Activated T-helper 1 cell treated with anti-CD3 and anti-CD28 coated beads, Interleukin-2, amount 50 U/mL, for 16 hours (primary cell): ENCODE data around the gene PRR23E.

Experiments used
- DNase-seq, 2 donors: peaks; one replicate each; pipeline ENCODE4 v3.0.0-alpha.2; 2020; ENCODE audit warnings: low read depth in 1 of 2, low spot score in 1 of 2

Gene PRR23E

DNA sequence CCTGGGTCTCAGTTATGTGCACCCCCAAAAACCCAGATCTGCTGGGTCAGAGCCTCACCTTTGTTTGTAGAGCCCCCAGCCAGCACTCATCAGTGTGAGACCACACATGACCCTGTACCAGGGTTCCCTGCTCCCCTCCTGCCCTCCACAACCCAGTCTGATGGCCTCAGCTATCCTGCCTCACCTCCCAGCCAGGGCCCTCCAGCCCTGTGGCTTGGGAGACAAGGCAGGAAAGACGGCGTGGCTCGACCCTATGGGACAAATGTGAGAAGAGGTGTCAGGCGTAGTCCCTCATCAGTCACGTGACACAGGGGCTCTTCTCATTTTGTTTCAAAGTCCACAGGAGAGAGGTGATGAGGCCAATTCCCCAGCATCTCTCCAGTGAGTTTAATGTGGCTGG, 28.3 kb upstream of the PRR23E start:
- no peak for DNase-seq

DNA sequence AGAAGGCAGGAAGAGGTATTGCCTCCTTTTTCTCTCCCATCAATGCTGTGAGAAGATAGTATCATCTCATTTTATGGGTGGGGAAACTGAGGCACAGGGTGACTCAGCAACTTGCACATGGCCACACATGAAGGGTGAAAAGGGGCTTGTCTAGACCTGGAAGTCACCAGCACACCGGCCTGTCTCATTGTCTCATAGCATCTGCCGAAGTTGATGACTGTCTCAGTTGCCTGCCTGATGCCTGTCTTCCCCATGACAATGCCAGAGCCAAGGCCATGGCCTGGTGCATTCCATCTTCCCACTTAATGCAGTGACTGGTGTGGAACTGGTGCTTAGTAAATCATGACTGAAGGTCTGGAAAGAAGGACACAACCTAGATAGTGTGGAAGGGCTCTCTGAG, 27.9 kb upstream of the PRR23E start:
- no peak for DNase-seq

DNA sequence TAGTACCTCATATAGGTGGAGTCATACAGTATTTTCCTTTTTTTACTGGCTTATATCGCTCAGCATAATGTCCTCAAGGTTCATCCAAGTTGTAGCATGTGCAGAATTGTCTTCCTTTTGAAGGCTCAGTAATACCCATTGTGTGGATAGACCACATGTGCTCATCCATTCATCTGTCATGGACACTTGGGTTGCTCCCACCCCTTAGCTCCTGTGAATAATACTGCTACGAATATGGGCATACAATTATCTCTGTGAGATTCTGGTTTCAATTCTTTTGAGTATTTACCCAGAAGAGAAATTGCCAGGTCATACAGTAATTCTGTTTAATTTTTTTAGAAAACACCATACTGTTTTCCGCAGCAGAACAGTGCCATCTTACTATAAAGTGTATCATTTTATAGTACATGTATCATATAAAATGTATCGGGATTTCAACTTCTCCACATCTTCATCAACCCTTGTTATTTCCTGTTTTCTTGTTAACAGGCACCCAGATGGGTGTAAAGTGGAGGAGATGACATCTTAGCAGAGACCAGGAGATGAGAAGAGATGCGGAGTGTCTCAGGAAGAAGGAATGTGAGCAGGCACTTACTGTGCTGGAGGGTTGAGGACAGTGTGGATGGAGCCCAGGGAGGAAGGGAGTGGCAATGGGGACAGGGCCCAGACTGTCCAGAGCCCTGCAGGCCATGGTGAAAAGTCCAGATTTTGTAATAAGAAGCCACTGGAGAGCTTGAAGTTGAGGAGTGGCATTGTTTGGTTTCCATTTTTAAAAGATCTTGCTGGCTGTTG, 27.0 kb upstream of the PRR23E start:
- DNase-seq, result no peak

DNA sequence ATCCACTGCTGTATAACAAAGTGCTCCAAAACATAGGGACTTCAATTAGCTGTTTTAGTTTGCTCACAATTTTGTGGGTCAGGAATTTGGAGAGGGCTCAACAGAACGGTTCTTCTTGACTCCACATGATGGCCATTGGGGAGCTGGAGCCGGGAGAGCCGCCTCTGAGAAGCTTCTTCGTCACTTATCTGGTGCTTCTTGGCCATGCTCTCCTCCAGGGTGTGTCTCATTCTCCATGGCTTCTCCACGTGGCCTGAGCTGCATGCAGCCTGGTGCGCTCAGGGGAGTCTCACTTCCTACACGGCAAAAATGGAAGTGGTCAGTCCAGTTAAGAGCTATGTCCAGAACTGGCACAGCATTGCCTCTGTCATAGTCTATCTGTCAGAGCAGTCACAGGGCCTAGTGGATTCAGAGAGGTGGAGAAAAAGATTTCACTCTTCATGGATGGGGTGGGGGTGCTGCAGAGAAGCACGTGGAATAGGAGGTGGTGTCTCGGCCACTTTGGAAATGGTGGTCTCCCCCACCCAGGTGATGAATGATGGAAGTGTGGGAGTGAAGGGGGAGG, 26.3 kb upstream of the PRR23E start:
- DNase-seq, result no peak

DNA sequence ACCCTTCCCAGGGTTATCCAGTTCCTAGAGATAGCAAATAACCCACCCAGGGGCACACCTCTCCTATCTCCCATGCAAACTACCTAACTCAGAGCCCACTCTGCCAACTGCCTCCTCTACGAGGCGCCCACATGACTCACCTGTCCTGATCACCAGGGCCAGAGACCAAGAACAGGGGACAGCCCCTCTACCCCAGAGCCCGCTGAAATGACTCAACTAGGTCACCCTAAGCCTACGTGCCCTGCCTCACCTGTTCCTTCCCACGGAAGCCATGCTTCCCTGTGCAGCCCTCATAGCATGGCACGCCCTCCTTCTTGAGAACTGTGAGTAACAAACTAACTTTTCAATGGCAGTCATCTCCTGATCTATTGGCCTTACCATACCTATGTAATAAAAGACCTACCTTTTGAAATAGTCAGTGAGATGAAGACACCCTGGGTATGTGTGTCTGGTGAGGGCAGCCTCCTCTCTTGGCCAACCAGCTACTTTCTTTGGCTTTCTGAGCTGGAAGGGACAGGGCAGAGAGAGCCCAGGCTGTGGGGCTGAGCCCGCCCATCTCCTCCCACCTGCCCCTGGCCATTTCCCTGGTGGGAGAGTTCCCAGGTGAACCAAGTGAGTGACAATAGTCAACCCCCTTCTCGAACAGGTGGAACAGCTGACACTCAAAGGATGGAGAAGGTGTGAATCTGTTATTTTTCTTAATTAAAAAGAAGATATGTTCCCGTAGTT, 25.5 kb upstream of the PRR23E start:
- no peak for DNase-seq

DNA sequence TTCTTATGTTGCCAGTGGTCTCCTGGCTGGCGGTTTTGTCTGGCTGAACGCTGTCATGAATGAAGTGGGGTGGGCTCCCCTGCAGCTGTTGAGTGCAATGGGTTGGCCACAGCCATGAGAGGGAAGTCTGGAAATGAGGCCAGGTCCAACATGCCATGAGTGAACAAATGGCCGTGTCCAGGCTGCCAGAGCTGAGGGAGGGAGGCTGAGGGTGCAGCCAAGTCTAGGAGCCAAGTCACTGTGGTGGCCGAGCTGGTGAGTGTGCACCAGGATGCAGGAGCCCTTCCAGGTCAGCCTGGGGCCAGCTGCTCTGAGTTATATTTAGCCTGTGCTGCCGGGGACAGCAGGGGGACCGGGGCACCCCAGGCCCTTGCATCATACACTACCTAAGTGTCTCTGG, 24.7 kb upstream of the PRR23E start:
- DNase-seq, result no peak

DNA sequence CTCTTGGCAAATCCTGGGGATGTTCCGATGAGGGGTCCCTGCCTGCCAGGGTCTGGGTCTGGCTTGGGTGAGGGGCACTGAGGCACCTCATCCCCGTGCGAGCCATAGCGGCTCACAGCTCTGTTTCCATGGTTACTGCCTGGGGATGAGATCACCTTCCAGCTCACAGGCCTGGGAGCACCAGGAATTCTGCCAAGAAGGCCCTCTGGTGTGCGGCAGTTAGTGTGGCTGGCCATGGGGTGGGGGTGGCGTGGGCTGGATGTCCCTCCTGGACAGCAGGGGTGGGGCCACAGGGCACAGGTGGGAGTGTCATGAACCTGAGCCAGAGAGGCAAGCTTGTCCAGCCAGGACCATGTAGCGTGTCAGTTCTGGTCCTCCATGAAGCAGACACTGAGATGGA, 22.1 kb upstream of the PRR23E start:
- no peak for DNase-seq

DNA sequence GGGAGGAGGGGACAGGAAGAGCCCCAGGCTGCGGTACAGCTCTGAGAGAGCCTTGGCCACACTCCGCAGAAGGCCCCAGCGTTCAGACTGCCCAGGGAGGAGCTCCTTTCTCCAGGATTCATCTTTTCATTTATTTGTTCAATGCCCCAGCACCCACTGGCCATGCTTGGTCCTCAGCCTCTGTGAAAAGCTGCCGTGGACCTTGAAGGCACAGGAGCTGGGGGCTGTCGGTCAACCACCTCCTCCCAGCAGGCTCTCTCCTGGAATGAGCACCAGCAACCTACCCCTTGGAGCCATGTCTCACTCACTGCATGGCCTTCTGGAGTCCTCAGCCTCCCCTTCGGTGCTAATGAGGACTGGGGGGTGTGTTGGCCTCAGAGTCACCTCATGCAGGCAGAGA, 21.6 kb upstream of the PRR23E start:
- DNase-seq, result no peak

DNA sequence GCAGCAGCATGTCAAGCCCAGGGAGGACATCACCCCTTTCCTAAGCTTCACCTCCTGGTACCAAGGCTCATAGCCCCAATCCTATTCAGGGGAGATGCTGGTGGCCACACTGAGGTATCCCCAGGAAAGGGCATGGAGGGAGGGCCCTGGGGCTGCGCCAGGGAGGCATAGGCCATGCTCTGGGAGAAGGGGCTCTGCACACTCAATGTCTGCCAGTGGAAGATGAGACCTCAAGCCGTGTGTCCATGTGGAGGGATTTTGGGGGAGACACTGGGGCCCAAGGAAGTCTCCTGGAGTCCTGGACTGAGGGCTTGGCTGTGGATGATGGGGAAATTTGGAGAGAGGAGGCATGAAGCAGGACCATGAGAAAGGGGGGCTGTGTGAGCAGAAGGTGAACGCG, 21.2 kb upstream of the PRR23E start:
- DNase-seq, result no peak

DNA sequence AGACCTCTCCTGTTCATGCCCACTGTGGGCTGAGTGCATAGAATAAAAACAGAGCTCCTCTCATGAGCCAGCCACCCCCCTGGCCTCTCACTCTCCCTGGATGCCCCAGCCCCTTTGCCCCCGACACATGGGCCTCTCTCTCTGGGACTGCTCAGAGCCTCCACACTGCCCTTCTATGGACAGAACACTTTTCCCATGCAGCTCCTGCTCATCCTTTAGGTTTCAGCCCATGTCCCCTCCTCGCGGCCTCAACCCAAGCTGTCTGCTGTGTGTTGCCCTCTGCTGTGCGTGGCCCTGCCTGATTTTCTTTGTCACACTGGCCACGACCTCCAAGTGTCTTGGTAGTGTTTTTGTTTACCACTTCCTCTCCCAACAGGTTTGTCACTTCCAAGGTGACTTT, 20.7 kb upstream of the PRR23E start:
- no peak for DNase-seq

DNA sequence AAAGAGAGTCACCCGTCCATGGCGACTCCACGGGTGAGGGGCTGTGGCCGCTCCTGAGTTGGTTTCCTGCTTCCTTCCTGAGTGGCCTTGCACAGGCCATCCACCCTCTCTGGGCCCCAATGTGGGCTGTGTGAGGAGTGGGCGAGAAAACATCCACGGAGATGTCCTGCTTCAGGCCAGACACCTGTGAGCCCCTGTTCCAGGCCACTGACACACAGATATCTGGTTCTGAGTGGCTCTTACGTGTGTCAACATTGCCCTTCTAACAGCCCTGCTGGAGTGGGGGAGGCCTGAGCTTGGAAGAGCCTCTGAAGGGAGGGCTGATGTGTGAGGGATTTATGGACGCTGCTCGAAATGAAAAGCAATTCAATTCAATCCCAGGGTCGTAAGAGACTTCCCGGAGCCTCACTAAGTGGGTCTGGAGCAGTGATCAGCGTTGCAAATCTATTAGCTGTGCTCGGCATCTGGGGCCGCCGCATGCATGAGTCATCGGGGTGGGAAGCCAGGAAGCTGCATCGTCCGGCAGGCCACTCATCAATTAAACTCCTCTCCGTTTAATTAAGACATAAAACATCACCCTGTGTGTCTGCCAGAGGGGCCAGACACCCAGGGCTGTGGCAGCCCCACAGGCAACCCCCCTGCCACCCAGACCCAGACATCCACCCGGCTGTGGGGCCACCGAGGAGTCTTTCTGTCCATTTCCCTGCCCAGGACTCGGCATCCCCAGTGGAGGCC, 20.0 kb upstream of the PRR23E start:
- no peak for DNase-seq

DNA sequence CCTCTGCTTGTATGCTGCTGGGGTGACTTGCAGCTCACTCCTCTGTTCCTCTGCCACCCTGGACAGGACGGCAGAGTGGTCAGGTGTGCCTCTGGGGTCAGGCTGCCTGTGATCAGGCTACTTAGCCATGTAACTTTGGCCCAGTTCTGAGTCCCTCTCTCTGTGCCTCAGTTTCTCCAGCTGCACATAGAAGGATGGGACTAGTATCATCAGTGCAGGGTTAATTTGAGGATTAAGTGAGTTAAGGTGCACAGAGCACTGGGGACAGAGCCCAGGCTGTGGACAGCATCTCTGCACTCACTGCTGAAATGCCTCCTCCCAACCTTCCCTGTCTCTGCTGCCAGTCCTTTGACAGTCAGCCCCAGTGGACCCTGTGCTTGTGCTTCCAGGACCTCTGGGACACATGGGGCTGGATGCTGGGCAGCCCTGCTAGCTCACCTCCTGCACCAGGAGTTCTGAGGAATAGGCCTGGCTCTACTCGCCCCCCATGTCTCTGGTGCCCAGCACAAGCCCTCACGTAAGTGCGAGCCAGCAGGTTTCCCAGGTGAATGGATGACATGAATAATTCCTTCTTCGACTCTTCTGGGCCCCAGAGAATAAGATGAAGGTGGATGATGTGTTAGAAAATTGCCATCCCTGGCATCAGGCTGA, 19.3 kb upstream of the PRR23E start:
- DNase-seq, result no peak

DNA sequence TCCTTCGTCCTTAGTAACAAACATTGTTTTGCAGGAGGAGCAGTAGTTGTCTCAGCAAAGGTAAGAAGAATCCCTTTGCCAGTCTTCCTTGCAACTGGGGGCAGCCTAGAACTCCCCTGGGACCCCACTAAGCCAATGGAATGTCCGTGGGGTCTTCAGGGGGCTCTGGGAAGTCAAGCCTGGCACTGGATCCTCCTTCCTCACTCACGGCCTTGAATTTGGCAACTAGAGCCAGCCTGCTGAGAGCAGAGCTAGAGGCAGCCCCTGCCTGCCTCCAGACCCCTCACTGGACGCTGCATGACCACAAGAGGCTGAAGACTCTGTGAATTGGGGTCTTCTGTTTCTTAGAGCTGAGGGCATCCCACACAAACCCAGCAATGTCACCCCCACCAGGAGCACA, 18.6 kb upstream of the PRR23E start:
- no peak for DNase-seq

DNA sequence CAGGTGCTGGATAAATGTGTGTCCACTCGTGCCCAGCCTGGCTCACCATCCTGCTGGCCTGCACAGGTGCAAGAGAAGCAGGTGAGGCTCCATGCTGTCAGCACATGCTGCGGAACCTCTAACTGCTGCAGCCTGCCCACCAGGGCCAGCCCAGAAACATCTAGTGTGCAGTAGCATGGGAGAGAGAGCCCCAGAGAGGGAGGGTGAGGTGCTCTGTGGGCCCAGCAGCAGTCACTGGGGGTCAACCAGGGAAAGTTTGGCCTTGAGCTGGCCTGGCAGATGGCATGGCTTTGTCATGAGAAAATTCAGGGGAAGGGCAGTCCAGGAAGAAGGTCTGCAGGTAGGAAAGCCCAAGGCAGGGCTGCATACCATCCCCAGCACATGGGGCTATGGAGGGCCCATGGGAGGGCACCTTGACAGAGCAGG, 18.2 kb upstream of the PRR23E start:
- DNase-seq, result no peak

DNA sequence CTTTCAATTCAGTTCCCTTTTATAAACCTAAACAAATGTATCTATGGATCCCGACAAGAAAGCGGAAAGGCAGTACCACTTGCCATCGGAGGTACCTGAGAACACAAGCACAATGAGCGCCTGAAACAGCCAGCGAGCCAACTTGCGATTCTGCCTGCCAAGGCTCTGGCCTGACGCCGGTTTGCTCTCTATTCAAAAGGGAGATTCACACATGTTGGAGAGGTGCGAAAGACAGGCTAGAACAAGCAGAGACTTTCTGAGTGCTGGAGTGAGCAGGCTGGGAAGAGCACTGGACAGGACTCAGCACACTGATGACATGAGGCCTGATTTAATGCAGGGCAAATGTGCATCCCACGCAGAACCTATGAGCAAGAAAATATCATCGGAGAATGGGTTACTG, 17.7 kb upstream of the PRR23E start:
- DNase-seq, result no peak

DNA sequence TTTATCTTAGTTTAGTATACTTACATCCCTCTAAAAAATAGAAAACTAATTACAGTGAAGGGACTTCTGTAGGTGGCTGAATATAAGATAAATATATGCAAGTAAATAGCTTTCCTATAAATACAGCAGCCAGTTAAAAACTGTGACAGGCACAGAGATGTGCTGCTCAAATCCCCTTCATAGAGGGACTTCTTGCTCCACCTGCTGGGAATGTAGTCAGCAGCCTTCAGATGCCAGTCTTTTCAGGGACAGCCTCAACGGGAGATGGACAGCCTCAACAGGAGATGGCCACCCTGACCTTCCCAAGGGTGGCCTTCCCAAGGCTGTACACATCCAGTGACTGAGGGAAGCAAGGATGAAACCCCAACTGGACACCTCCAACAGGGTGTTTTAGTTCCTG, 15.7 kb upstream of the PRR23E start:
- DNase-seq, result no peak

DNA sequence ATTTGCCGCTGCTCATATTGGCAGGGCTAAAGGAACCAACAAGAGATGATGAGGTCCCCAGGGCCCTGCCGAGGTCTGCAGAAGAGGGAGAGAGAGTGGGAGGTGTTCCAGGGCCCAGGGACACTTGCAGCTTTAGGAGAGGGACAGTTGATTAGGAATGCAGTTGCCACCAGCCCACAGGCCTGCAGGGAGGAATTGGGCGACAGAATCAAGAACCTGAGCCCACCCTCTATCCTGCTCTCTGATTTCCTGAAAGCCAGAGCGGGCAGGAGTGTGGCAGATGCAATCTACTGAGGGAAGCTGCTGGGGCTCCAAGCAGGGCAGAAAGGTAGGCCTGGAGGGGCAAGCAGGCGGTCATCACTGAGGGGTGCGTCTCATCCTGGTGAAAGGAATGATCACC, 12.1 kb upstream of the PRR23E start:
- DNase-seq, result no peak

DNA sequence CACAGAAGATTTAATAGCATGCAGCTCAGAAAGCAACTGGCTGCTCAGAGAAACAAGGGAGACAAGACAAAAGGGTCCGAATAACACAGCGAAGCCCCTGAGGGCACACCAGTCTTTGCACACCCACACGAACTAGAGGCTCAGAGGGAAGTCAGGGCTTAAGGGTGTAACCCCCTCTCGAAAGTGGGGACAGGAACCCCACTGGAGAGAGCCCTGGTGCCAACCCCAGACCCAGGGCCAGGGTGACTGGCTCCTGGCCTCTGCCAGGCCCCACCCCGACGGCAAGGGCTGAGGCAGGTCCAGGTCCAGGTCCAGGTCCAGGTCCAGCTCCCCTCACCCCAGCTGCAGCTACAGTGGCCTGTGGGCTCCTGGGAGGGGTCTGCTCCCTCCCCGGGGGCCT, 10.5 kb upstream of the PRR23E start:
- no peak for DNase-seq

DNA sequence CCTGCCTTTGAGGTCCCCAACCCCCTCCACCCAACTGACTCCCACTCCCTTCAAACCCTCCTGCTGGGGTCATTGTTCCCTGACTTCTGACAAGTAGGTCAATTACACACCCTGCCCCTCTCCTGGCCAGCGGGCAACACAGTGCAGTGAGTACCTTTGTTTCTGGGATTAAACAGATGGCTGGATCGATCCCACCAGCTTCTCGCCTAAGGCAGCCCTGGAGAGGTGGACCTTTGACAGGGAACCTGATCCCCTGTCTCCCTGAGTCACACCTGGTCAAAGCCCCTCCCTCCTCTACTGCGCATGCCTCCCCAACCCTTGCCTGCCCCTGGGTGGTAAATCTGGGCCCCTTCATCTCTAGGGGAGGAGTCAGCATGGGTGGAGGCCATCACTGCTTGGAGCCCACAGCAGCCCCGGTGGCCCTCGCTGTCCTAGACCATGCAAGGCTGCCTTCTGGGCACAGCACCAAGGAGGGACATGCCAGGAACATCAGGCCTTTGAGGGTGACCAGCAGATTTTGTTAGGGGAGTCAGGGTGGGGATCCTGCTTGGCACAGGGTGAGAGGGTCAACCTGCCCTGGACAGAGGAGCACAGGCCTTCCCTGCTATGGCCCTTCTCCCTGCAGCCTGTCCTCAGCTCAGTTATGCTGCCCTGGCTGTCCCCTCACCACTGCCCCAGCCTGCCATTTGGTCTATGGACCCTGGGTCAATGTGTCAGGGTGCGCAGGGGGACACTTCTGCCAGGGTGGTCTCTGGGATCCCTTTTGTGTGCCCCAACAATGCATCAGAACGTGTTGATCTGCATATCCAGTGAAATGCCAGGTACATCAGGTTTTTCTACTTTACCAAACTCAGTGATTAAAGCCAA, 9.8 kb upstream of the PRR23E start:
- no peak for DNase-seq
